Metanephros (tissue), 1 donor: ENCODE results near the gene GPR179. TPM values are rescaled to one million over a fixed set of nuclear protein-coding genes. Genes with fewer than 3 reads are reported as not detected.

Experiments
- total RNA-seq: library from RNA; depleted of rRNA; stranded (reverse); fragments of >200 nt; gene quantifications from one replicate; pipeline ENCODE4 v1.2.3, GENCODE V29; 2014

GPR179 gene
- 0.06 TPM for total RNA-seq

GRCh38 chr17:38343608-38344419, at the start of gene GPR179:
GPR179 (minus strand) TSS chr17:38343956; CDS start chr17:38343789, 167 bp downstream.

GRCh38 chr17:38351412-38352222, 7.9 kb upstream of the GPR179 start, which contains the start of gene SOCS7:
SOCS7 (plus strand) TSS chr17:38351844; CDS start chr17:38352053, 209 bp downstream.

GRCh38 chr17:38296834-38297517, 46.8 kb downstream of the GPR179 start, which contains the start of gene MRPL45:
MRPL45 (plus strand) TSS chr17:38297168; CDS start chr17:38297184, 16 bp downstream.

Other genes with a start within 250 kb of the GPR179 start
- not detected for gene TBC1D3E, start 216.0 kb downstream of the GPR179 start, total RNA-seq
- not detected for gene TBC1D3, start 151.4 kb downstream of the GPR179 start, total RNA-seq
- 49.2 TPM for gene MRPL45, start 46.8 kb downstream of the GPR179 start, total RNA-seq
- gene SOCS7, start 7.9 kb upstream of the GPR179 start, total RNA-seq = 17.3 TPM
- gene ARHGAP23, start 84.5 kb upstream of the GPR179 start, total RNA-seq = 52.5 TPM